HG03103 (cell line): Measurements from ENCODE around the gene PTPN3.

Source experiments
- ATAC-seq: cut with Tn5 transposase; IDR thresholded peaks from one replicate; pipeline ENCODE4 v1.9.1; 2021; ENCODE audit warnings: low read depth; ENCODE audit not compliant: unreplicated experiment

Gene PTPN3

GRCh38 chr9:109478051-109478563, 20.0 kb downstream of the PTPN3 start:
- no peak for ATAC-seq

GRCh38 chr9:109477258-109478050, 20.7 kb downstream of the PTPN3 start:
- ATAC-seq = no peak

GRCh38 chr9:109476642-109477257, 21.4 kb downstream of the PTPN3 start:
- no peak for ATAC-seq

GRCh38 chr9:109475526-109475925, 22.6 kb downstream of the PTPN3 start:
- no peak for ATAC-seq

- ATAC-seq = no peak
Observed at GRCh38 chr9:109474944-109475343, 23.2 kb downstream of the PTPN3 start.

- ATAC-seq = no peak
Observed at GRCh38 chr9:109474170-109474569, 23.9 kb downstream of the PTPN3 start.

- no peak for ATAC-seq
Observed at GRCh38 chr9:109473329-109473728, 24.8 kb downstream of the PTPN3 start.

GRCh38 chr9:109471475-109472393, 26.4 kb downstream of the PTPN3 start:
- no peak for ATAC-seq

GRCh38 chr9:109469646-109470358, 28.3 kb downstream of the PTPN3 start:
- ATAC-seq = peak; percentile 94

GRCh38 chr9:109468927-109469326, 29.2 kb downstream of the PTPN3 start:
- no peak for ATAC-seq

- no peak for ATAC-seq
Observed at GRCh38 chr9:109467936-109468335, 30.2 kb downstream of the PTPN3 start.

- ATAC-seq = no peak
Observed at GRCh38 chr9:109466623-109467590, 31.2 kb downstream of the PTPN3 start.

- ATAC-seq = peak; percentile 57
Observed at GRCh38 chr9:109463924-109464625, 34.0 kb downstream of the PTPN3 start.

- ATAC-seq = no peak
Observed at GRCh38 chr9:109460576-109460975, 37.5 kb downstream of the PTPN3 start.

- no peak for ATAC-seq
Observed at GRCh38 chr9:109459423-109459822, 38.7 kb downstream of the PTPN3 start.

GRCh38 chr9:109458453-109459211, 39.5 kb downstream of the PTPN3 start:
- no peak for ATAC-seq

- no peak for ATAC-seq
Observed at GRCh38 chr9:109456811-109457210, 41.3 kb downstream of the PTPN3 start.

GRCh38 chr9:109455861-109456260, 42.2 kb downstream of the PTPN3 start:
- ATAC-seq = no peak
